Measurements from ENCODE around the gene GLIS2.
A peak's percentile ranks its signal among the peaks of the same experiment; 100 is the strongest.

GLIS2 gene

DNA sequence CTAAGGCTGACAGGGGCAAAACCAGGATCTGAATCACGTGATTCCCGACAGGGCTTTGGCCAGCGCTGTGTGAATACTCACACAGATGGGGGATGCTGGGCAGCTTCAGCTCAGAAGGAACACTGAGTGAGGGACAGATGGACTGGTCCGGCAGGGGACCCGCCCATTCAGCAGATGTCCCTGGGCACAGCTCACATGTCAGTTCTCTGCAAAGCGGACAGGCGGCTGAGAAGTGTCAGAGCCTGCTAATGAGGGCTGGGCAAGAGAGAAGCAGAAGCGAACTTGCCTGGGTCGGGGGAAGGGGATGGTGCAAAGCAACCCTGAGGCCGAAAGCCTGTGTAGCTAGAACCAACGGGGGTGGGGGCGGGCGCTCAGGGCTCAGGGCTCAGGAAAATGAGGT is 11.9 kb upstream of the GLIS2 start:
- TF ChIP-seq, protein P1, sequence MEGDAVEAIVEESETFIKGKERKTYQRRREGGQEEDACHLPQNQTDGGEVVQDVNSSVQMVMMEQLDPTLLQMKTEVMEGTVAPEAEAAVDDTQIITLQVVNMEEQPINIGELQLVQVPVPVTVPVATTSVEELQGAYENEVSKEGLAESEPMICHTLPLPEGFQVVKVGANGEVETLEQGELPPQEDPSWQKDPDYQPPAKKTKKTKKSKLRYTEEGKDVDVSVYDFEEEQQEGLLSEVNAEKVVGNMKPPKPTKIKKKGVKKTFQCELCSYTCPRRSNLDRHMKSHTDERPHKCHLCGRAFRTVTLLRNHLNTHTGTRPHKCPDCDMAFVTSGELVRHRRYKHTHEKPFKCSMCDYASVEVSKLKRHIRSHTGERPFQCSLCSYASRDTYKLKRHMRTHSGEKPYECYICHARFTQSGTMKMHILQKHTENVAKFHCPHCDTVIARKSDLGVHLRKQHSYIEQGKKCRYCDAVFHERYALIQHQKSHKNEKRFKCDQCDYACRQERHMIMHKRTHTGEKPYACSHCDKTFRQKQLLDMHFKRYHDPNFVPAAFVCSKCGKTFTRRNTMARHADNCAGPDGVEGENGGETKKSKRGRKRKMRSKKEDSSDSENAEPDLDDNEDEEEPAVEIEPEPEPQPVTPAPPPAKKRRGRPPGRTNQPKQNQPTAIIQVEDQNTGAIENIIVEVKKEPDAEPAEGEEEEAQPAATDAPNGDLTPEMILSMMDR (IDR thresholded peaks at IDR 0.05; ENCODE audit: borderline replicate concordance, control extremely low read depth, extremely low read depth, insufficient read depth, missing control alignments): no peak
- DNase-seq (ENCODE audit: low spot score): no peak
- in situ Hi-C loops (cut with MboI; ENCODE audit: low sequenced_read_pairs, unreplicated experiment): no loop called here

GRCh38 chr16:4306470-4307214 is 9.2 kb upstream of the GLIS2 start:
- DNase-seq (ENCODE audit: low spot score): no peak
- TF ChIP-seq, protein P1 (IDR thresholded peaks at IDR 0.05; ENCODE audit: borderline replicate concordance, control extremely low read depth, extremely low read depth, insufficient read depth, missing control alignments): no peak
- in situ Hi-C loops (cut with MboI; ENCODE audit: low sequenced_read_pairs, unreplicated experiment): no loop called here

GRCh38 chr16:4307215-4308037 is 8.4 kb upstream of the GLIS2 start:
- peak; percentile 99 for DNase-seq (ENCODE audit: low spot score)
- in situ Hi-C loops (cut with MboI; ENCODE audit: low sequenced_read_pairs, unreplicated experiment): no loop called here
- TF ChIP-seq, protein P1 (IDR thresholded peaks at IDR 0.05; ENCODE audit: borderline replicate concordance, control extremely low read depth, extremely low read depth, insufficient read depth, missing control alignments): no peak

GRCh38 chr16:4309102-4309832 is 6.6 kb upstream of the GLIS2 start:
- TF ChIP-seq, protein P1 (IDR thresholded peaks at IDR 0.05; ENCODE audit: borderline replicate concordance, control extremely low read depth, extremely low read depth, insufficient read depth, missing control alignments): no peak
- DNase-seq (ENCODE audit: low spot score): no peak
- in situ Hi-C loops (cut with MboI; ENCODE audit: low sequenced_read_pairs, unreplicated experiment): no loop called here

GRCh38 chr16:4309833-4310266 is 6.0 kb upstream of the GLIS2 start:
- TF ChIP-seq, protein P1 (IDR thresholded peaks at IDR 0.05; ENCODE audit: borderline replicate concordance, control extremely low read depth, extremely low read depth, insufficient read depth, missing control alignments): peak; percentile 80
- in situ Hi-C loops (cut with MboI; ENCODE audit: low sequenced_read_pairs, unreplicated experiment): no loop called here

More at GRCh38 chr16:4309833-4310266, 6.0 kb upstream of the GLIS2 start:
- no peak for DNase-seq (ENCODE audit: low spot score)

Data from GM13976 (cell line).